Thoracic aorta (tissue), 2 donors: Measurements from ENCODE around the gene TSC22D3. TPM values are rescaled to one million over a fixed set of nuclear protein-coding genes. Genes with fewer than 3 reads are reported as not detected.
"Not testable (repeated sequence)": the region's sequence is repeated elsewhere in the genome, so short reads cannot be mapped to it uniquely, and the experiment has no call there.

Experiments
- ATAC-seq: fragments of 150-250 bp; one replicate; pipeline ENCODE4 v1.8.0; 2017; ENCODE audit warnings: low read depth; ENCODE audit not compliant: insufficient number of reproducible peaks, low FRiP score
- DNase-seq: peaks from one replicate; pipeline ENCODE4 v3.0.0-alpha.2; 2020; ENCODE audit warnings: low spot score
- H3K27ac ChIP-seq, 2 donors: fragments of 200-600 bp; sonication (generic); 1 replicate in 1 of 2; 2 replicates in 1 of 2; pipeline ENCODE4 v1.5.1; 2016; ENCODE audit warnings: mild to moderate bottlenecking in 2 of 2, moderate library complexity in 2 of 2
- H3K27me3 ChIP-seq: fragments of 200-600 bp; sonication (generic); replicated peaks from 2 replicates; pipeline ENCODE4 v1.6.0; 2016; ENCODE audit warnings: mild to moderate bottlenecking; ENCODE audit not compliant: insufficient read depth
- H3K36me3 ChIP-seq: fragments of 200-600 bp; sonication (generic); one replicate; pipeline ENCODE4 v1.5.1; 2016
- H3K4me1 ChIP-seq, 2 donors: fragments of 200-600 bp; sonication (generic); 1 replicate in 1 of 2; 2 replicates in 1 of 2; pipeline versions ENCODE4 v1.5.1 to v1.6.0; 2016; ENCODE audit warnings: low read depth in 2 of 2, mild to moderate bottlenecking in 1 of 2; ENCODE audit not compliant: control insufficient read depth in 1 of 2
- H3K4me3 ChIP-seq: fragments of 200-600 bp; sonication (generic); 2 replicates; pipeline ENCODE4 v1.5.1; 2016; ENCODE audit warnings: mild to moderate bottlenecking
- H3K9me3 ChIP-seq: fragments of 200-600 bp; sonication (generic); 2 replicates; pipeline ENCODE4 v1.5.1; 2016
- CTCF ChIP-seq: fragments of 200-600 bp; sonication (generic); IDR thresholded peaks from one replicate; pipeline ENCODE4 v1.5.1; 2019; ENCODE audit warnings: antibody characterized with exemption
- total RNA-seq, 2 donors: library from RNA; depleted of rRNA; stranded (reverse); fragments of >200 nt; gene quantifications; one replicate each; pipeline versions ENCODE4 v1.1.0 to v1.2.3, GENCODE V29; 2016

Gene TSC22D3
- total RNA-seq, 2 donors from 2014 or later = 326 to 551 TPM

GRCh38 chrX:107691024-107691448 is 84.6 kb downstream of the TSC22D3 start:
- no peak for DNase-seq
- Histone ChIP-seq H3K27ac (no peak overlapping the region), H3K27me3 (no peaks in the 10 kb centered on the region), H3K4me1 (no peaks in the 10 kb centered on the region), H3K4me3 (no peak overlapping the region), H3K36me3 (no peaks in the 10 kb centered on the region), H3K9me3 (no peaks in the 10 kb centered on the region)
- TF ChIP-seq CTCF = no peak
- ATAC-seq = no peak

- no peak overlapping the region for H3K4me3 ChIP-seq
- DNase-seq (no peak), ATAC-seq (no peak)
- no peak for TF ChIP-seq CTCF
- no peaks in the 10 kb centered on the region for H3K36me3 ChIP-seq
- no peak overlapping the region for H3K27ac ChIP-seq
- no peaks in the 10 kb centered on the region for H3K9me3 ChIP-seq
- peaks cover 18 to 31% of the 10 kb centered on the region in 2 donors for H3K4me1 ChIP-seq
- no peaks in the 10 kb centered on the region for H3K27me3 ChIP-seq
Measured at GRCh38 chrX:107687445-107687844, 88.1 kb downstream of the TSC22D3 start.

GRCh38 chrX:107686792-107687191 is 88.8 kb downstream of the TSC22D3 start:
- no peak for ATAC-seq
- Histone ChIP-seq H3K27me3 (no peaks in the 10 kb centered on the region), H3K4me1 (peaks cover 20 to 31% of the 10 kb centered on the region in 2 donors), H3K36me3 (no peaks in the 10 kb centered on the region), H3K27ac (no peak overlapping the region), H3K4me3 (no peak overlapping the region), H3K9me3 (no peaks in the 10 kb centered on the region)
- TF ChIP-seq CTCF = no peak
- no peak for DNase-seq

- peak overlapping the region in 1 of 2 donors; percentile 41 for H3K27ac ChIP-seq
- peaks cover 20 to 31% of the 10 kb centered on the region in 2 donors for H3K4me1 ChIP-seq
- TF ChIP-seq CTCF = no peak
- no peak overlapping the region for H3K4me3 ChIP-seq
- no peaks in the 10 kb centered on the region for H3K27me3 ChIP-seq
- no peaks in the 10 kb centered on the region for H3K9me3 ChIP-seq
- ATAC-seq = no peak
- no peak for DNase-seq
- H3K36me3 ChIP-seq = no peaks in the 10 kb centered on the region
Measured at GRCh38 chrX:107686026-107686425, 89.6 kb downstream of the TSC22D3 start.

- not testable (repeated sequence) for DNase-seq, H3K27me3 ChIP-seq, H3K4me3 ChIP-seq, H3K9me3 ChIP-seq, ATAC-seq, H3K36me3 ChIP-seq
- H3K4me1 ChIP-seq = peaks cover 20 to 31% of the 10 kb centered on the region in 2 donors
- peak overlapping the region in 1 of 2 donors; percentile 41 for H3K27ac ChIP-seq
Measured at GRCh38 chrX:107685586-107685985, 90.0 kb downstream of the TSC22D3 start.

- peak overlapping the region in 1 of 2 donors; percentile 41 for H3K27ac ChIP-seq
- no peaks in the 10 kb centered on the region for H3K36me3 ChIP-seq
- H3K9me3 ChIP-seq = no peaks in the 10 kb centered on the region
- TF ChIP-seq CTCF = no peak
- DNase-seq (no peak), ATAC-seq (peak; percentile 15)
- no peaks in the 10 kb centered on the region for H3K27me3 ChIP-seq
- peaks cover 20 to 31% of the 10 kb centered on the region in 2 donors for H3K4me1 ChIP-seq
- no peak overlapping the region for H3K4me3 ChIP-seq
Measured at GRCh38 chrX:107684956-107685385, 90.6 kb downstream of the TSC22D3 start.
